Mammary epithelial cell (primary cell): ENCODE data around the gene ASIC1.

Source experiments
- CTCF ChIP-seq, 2 donors: IDR thresholded peaks in 1 of 2; conservative IDR thresholded peaks in 1 of 2; 2 replicates each; pipeline ENCODE4 v1.5.1; 2011 to 2012; ENCODE audit warnings: inconsistent platforms in 2 of 2, low read length in 2 of 2, mild to moderate bottlenecking in 2 of 2, control low read depth in 1 of 2, low read depth in 1 of 2; ENCODE audit not compliant: insufficient read depth in 1 of 2; ENCODE audit errors: extremely low read depth in 1 of 2
- EZH2 ChIP-seq: IDR thresholded peaks from 2 replicates; pipeline ENCODE4 v1.6.1; 2012; ENCODE audit warnings: low read length, inconsistent platforms, borderline replicate concordance

- TF ChIP-seq EZH2 (no peak), CTCF (conservative IDR thresholded peaks at IDR 0.05 in 1 of 2, IDR thresholded peaks at IDR 0.05 in 1 of 2; ENCODE audit: extremely low read depth in 1 of 2, insufficient read depth in 1 of 2, low read depth in 1 of 2, low read length in 2 of 2) (no peak)
Observed at GRCh38 chr12:50073206-50073605, 15.8 kb downstream of the ASIC1 start.
